22Rv1 (cell line): ENCODE data around the gene NKD1.

ENCODE experiments used
- H3K27ac ChIP-seq: fragments of 450-650 bp; 2 replicates; pipeline ENCODE4 v1.5.1; 2017
- CTCF ChIP-seq: fragments of 450-650 bp; IDR thresholded peaks from 2 replicates; pipeline ENCODE4 v1.5.1; 2017; ENCODE audit warnings: mild to moderate bottlenecking
- ZFX ChIP-seq: fragments of 450-650 bp; IDR thresholded peaks from 2 replicates; pipeline ENCODE4 v1.6.1; 2017; ENCODE audit warnings: antibody characterized with exemption, borderline replicate concordance

The NKD1 gene

GRCh38 chr16:50539053-50539695, 9.0 kb upstream of the NKD1 start:
- no peak for TF ChIP-seq ZFX
- no peak for TF ChIP-seq CTCF
- H3K27ac ChIP-seq, result no peak overlapping the region

DNA sequence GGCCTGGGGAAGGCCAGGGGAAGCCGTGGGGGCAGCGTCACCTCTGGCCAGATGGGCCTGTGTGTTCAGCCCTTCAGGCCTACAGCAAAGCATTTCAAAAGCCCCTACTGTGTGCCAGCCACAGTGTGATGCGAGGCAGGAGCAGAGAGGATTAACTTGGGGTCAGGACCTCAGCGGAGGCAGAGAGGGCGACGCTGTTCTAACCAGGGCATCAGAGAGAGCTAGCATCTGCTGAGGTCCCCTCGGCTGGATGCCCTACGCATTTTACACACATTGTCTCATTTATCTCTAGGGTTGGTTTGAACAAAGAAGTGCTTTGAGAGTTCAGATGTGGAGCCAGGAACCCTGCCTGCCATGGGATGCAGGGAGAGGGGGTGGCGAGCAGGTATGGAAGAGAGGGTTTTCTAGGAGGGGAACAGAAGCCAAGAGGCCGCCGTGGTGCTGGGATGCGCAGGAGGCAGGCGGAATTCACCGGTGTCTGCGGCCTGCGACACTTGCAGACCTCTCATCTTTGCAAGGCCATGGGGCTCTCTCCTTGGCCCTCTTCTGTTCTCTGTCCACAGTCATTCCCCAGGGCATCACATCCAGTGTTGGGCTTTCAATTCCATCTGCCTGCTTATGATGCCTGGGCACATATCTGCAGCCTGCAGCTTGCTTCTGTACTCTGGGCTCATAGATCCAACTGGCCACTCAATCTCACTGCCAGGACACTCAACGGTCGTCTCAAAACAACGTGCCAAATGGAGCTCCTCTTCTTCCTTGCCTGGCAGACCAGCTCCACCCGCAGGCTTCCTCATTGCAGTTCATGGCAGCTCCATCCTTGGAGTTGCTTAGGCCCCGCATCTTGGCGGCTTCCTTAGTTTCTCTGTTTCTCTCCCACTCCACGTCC, 8.1 kb upstream of the NKD1 start:
- no peak overlapping the region for H3K27ac ChIP-seq
- TF ChIP-seq CTCF (no peak), ZFX (no peak)

- TF ChIP-seq ZFX, result no peak
- no peak for TF ChIP-seq CTCF
- H3K27ac ChIP-seq, result no peak overlapping the region
Measured at GRCh38 chr16:50540711-50541007, 7.5 kb upstream of the NKD1 start.

DNA sequence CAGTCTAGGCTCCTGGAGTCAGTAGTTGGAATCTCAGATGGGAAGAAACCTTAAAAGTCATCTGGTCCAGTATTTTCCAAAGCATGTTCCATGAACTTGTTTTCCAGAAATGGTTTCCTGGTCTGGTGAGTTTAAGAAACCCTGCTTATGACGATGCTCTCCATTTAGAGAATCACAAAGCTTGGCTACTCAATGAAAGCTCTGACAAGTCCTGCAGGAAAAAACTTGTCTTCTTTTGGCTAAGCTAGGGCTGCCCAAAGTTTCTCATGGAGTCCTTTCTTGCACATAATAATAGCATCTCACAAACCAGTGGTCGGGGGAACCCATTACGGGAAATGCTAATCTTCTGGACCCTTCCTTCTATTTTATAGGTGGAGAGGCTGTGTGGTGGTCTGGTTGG, 5.5 kb upstream of the NKD1 start:
- TF ChIP-seq CTCF (no peak), ZFX (no peak)
- H3K27ac ChIP-seq, result no peak overlapping the region

DNA sequence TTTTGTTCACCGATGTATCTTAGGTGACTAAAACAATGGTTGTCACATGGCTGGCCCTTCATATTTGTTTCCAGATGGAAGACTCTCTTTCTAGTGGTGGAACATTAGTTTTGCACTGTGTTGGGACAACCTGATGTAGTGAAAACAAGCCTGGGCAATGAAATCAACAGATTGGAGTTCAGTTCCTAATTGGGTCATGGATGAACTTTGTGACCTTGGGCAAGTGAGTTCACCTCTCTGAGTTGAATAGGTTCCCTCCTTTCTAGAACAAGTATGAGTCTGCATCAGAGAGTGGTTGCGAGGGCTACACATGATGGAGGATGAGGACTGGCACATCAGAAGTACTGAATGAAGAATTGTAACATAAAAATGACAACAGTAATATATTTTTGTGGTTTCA, 2.1 kb upstream of the NKD1 start:
- H3K27ac ChIP-seq, result no peak overlapping the region
- TF ChIP-seq CTCF, result no peak
- no peak for TF ChIP-seq ZFX

- TF ChIP-seq CTCF (no peak), ZFX (no peak)
- no peak overlapping the region for H3K27ac ChIP-seq
Measured at GRCh38 chr16:50547340-50548124, 664 bp upstream of the NKD1 start.
